ENCODE results near the gene OPALIN.
A peak's percentile ranks its signal among the peaks of the same experiment; 100 is the strongest.

Gene OPALIN, protein sequence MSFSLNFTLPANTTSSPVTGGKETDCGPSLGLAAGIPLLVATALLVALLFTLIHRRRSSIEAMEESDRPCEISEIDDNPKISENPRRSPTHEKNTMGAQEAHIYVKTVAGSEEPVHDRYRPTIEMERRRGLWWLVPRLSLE

DNA sequence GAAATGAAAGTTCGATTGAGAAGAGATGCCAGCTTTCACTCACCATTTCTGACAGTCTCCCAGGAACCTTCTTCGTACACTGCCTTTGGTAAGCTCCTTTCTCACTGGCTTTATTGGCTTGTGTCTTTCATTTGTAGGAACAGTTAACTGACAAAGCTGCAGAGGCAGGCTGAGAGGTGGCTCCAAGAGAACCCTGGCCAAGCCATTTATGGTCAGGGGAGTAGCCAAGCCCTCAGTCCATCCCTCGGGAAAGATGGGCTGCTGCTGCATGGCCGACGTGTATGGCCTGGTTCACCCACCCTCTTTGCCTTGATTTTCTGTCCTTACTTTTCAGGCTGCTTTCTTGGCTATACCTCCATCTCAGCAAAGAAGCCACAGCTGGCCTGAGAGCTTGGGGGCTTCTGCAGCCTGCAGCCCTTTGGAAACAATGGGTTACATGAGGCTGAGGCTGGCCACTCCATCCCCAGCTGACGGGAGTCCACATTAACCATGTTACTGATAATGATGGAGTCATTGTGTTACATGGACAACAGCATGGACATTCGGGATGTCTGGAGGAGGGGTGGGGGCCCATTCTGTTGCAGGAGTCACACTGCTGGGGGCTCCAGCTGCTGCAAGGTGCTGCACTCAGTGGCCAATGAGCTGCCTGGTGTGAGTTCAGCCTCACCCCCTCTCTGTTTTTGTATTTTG is at the start of gene OPALIN:
TSS of gene OPALIN (minus strand) at position 152 of the 690 bp plus-strand sequence. CDS start at position 46, 106 bp downstream.
- no peak for DNase-seq (ENCODE audit: low read depth in 2 of 2)

DNA sequence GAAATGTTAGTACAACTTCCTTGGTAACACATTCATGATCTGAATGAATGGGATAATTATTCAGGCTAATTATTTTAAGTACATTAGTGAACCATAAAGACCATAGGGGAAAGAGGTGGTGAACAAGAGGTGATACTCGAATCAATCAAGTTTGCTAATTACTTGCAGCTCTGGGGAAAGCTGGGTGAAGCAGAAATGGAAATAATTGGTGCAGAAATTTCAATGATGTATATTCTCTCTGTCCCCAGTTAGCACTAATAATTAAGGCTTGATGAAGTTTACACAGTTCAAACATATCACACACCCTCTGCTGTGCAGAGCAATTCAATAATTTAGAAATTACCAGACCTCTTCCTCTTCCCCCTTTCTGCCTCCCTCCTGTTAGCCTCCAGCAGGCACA is 49.4 kb upstream of the OPALIN start:
- DNase-seq (ENCODE audit: low read depth in 2 of 2): no peak

DNA sequence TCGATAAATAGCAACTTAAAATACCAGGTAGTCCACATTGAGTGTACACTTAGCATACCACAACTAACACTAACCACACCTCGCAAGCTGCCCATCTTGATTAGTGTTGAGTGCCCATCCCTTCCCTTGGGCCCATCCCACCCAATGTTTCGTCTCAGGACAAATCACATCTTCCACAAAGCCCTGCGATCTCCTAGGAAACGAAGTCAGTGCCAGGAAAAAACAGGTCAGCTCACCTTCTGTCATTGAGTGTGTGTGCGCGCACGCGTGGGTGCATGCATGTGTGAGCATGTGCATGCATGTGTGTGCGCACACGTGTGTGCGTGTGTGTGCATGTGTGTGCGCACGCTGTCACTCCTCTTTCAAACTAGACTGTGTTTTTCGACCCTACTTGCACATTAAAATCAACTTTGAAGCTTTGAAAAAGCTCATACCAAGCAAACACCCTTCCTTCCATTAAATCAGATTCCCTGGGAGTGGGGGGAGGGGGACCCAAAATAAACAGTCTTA is 48.8 kb upstream of the OPALIN start:
- no peak for DNase-seq (ENCODE audit: low read depth in 2 of 2)

DNA sequence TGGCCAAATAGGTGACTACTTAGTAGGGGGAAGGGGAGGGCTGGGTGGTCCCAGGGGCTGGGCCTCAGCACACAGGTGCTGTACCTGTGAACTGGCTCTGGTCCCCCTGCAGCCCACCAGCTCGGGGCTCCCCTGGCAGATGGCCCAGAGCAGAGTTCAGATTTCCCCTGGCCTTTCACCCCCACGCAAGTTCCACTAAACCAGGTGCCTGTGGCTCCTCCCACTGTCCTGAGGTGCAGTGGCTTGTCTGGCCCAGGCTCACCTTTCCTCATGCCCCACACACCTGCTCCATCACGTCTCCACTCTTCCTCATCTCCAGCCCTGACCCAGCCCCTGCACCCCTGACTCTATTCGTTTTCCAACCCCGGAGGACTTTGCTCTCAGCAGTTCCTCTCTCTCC is 47.3 kb upstream of the OPALIN start:
- DNase-seq (ENCODE audit: low read depth in 2 of 2): no peak

DNA sequence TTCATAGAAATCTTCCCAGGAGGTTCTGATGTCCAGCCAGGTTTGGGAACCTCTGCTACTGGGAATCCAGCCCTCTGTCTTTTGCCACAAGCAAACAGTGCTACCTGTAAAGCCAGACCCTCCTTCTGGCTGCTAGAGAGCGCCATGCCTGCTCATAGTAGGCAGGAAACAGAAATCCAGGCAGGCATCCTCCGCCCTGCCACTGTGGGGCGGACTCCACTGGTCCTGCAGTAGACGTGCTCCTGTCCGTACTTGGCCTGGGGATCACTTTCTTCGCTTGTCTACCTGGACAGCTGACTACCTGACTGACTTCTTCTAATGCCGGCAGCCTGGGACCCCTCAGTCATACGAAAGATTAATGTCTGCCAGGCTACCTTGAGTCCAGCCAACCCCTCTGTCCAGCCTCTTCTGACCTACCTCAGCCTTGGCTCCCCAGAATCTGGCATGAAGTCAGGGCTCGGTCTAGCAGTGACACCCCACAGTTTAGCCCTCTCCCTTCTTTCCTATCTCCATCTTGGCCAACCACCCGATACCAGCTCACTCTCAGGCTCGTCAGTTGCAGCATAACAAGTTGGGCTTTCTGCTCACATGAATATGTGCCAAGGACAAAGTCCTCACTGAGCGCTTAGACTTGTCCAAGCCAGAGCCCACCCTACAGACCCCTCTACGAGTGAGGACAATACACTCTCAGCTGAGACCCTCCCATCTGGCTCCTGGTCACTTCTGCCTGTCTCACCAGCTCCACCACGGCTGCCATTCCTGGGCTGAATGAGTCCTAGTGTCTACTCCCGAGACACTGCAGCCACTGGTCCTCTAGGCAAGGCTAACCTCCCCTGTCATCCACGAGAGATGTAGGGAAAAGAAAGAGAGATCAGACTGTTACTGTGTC is 43.9 kb upstream of the OPALIN start:
- DNase-seq (ENCODE audit: low read depth in 2 of 2): no peak

DNA sequence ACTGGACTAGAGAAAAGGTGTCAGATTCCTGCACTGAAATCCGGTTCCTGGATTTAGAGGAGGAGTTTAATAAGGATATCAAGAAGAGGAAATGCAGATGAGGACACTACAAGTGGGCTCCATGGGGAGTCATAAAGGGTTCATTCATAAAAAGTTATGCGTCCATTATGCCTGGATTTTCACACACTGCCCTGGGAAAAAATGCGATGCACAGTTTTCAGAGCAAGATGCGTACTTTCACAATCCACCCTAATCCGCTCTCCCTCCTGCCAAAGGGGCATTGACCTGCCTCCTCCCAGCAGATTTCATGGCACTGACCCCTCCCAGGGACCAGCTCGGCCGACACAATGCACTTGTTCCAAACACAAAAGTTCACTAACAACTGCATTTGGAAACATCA is 42.2 kb upstream of the OPALIN start:
- no peak for DNase-seq (ENCODE audit: low read depth in 2 of 2)

DNA sequence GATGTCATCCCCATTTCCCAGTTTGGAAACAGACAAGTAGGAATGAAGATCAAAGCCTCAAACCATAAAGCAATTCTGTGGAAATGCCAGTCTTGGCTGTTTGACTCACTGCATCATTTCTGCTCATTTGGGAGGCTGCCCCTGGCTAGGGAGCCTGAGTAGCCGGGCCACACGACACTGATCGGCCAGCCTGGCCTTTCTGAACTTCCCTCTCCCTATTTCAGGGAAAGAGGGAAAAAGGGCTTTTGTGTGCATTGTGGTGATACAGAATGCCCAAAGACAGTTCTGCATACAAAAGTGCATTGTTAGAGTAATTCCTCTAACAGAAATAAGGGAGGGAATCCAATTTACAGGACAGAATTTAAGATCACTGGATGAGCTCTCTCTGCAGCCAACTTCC is 41.7 kb upstream of the OPALIN start:
- DNase-seq (ENCODE audit: low read depth in 2 of 2): no peak

DNA sequence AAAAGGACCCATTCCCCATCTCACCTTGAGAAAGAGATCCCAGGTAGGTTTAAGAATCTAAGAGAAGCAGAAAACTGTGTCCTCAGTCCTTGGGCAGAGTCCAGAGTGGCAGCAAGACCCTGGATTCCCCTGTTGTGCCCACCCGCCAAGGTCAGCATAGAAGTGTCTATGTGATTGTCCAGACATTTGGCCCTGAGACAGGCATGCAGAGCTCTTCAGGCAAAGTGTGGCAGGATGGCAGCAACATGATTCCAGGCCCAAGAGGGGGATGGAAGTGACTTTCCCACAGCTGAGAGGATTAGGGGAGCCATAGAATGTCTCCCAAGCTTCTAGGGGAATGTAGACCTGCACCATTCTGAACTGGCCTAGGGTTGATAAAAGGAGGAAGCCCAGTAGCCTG is 39.1 kb upstream of the OPALIN start:
- no peak for DNase-seq (ENCODE audit: low read depth in 2 of 2)

DNA sequence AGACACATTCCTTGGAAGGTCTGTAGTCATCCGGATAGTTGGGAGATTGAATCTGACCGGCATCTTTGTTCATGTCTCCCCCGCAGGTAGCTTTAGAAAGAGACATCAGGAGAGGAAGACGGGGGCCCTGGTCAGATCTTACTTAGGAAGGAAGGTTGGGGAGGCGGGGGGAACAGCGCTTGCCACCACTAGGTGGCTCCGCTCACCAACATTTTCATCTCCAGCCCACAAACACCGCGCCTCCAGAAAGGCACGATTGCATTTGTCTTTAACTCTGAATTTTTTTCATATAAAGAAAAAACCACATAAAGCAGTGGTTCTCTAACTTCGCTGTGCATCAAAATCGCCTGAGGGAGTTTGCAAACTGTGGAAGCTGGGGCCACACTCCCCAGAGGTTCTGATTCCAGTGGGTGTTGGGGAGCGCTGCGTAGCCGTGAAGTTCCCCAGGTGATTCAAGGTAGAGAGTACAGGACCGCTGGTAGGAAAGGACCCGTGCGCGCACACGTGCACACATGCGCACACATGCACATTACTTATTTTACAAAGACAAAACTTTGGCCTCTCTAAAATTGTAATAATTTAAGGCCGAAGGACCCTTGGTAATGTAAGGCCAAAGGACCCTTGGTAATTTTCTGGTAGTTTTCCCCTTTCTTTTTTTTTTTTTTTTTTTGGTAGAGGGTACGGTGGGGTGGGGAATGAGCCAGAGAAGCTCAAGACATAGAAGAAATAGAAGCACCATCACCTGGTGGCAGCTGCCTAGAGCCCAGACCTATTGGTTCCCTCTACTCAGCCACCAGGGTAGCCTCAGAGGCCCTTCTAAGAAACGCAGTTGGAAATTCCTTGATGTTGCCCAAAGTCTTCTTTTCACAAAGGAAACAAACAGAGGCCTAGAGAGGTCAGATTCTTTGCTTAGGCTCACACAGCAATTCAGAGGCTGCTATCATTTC is 37.4 kb upstream of the OPALIN start:
- peak; percentile 42 to 44 for DNase-seq (ENCODE audit: low read depth in 2 of 2)

DNA sequence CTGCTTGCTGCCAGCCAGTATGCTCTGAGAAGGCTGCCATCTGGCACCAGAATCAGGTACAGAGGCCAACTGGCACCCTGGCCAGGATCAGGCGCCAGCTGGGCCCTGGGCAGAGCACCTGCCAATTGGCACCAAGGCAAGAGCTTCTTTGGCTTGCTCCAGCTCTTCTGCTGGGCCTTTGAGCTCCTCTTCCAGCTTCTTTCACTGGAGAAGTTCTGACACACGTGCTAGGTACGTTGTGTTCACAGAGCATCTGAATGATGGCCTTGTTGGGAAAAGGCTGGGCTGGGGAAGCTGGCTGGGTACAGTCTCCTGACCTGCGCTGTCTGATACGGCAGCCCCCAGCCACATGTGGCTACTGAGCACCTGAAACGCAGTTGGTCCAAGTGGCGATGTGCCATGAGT is 31.7 kb upstream of the OPALIN start:
- no peak for DNase-seq (ENCODE audit: low read depth in 2 of 2)

DNA sequence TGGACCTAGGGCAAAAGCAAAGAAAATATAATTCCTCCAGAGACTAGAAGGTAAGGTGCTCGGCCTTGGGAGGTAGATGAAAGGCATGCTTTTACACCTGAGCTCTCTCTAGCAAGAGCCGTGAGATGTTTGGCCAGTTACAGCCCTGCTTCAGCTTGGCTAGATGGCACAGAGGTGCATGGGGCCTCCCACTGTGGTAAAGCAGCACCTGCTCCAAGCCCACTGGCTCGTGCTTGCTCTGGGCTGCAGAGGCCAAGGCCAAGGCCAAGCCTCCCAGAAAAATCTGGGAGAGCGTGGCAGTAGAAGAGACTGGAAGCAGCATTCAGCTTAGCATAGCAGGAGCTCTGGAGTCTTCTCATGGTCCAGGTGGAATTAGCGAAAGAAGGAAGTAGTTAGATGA is 31.0 kb upstream of the OPALIN start:
- no peak for DNase-seq (ENCODE audit: low read depth in 2 of 2)

DNA sequence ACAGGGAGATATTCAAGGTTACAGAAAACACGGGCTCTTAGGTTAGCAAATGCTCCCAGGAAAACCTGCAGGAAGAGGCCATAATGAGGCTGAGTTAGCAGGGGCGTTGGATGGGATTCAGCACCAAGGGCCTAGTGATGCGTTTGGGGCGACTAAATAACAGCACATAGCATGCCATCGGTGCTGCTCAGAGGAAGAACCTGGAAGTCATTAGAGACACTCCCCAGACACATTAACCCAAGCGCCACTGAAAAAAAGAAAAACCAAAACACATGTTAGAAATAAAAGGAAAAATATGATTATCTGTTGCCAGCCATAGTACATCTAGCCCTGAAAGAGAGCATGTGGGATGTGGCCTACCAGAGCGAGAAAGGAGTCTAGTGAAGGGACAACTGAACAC is 28.8 kb upstream of the OPALIN start:
- no peak for DNase-seq (ENCODE audit: low read depth in 2 of 2)

DNA sequence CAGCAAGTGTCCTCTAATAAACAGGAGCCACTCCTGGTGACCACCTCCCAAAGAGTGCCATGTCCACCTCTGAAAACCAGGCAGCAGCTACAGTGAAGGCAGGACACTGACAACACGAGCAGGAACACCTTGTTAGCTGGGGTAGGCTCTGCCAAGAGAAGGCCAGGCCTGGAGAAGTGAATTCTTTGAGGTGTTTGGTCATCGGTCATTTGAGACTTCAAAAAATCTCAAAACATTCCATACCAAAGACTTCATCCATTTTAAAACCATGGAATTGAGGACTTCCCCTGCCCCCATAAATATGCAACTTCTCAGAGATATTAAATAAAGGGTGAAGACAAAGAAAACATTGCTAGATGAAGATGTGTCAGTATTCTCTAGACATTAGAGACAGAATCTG is 28.4 kb upstream of the OPALIN start:
- no peak for DNase-seq (ENCODE audit: low read depth in 2 of 2)

DNA sequence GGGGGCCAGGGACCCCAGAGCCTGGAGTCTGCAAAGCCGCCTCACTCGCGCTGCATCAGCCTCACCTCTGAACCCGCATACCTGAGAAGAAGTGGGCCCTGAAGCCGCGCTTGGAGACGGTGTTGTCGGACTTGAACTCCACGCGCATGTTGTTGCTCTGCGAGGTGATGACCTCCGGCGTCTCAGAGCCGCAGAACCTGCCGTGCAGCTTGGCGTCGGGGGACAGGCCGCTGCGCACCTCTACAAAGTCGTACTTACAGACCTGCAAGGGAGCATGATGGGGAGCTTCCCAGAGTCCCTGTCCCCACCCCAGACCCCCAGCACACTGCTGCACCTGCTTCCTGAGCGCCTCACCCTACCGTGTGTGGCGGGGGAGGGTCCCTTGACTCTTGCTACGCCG is 25.7 kb upstream of the OPALIN start:
- DNase-seq (ENCODE audit: low read depth in 2 of 2): no peak

DNA sequence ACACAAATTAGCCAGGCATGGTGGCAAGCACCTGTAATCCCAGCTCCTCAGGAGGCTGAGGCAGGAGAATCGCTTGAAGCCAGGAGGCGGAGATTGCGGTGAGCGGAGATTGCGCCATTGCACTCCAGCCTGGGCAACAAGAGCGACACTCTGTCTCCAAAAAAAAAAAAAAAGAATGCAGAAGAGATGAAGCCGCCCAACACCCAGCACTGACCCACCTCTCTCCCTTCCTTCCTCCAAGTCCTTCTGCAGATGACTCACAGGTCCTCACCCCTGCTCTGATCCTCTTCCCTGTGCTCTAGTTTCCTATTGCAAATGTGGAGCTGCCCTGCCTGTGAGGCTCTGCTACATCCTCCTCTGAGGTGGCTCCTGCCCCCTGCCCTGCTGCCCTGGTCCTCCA is 22.0 kb upstream of the OPALIN start:
- no peak for DNase-seq (ENCODE audit: low read depth in 2 of 2)

DNA sequence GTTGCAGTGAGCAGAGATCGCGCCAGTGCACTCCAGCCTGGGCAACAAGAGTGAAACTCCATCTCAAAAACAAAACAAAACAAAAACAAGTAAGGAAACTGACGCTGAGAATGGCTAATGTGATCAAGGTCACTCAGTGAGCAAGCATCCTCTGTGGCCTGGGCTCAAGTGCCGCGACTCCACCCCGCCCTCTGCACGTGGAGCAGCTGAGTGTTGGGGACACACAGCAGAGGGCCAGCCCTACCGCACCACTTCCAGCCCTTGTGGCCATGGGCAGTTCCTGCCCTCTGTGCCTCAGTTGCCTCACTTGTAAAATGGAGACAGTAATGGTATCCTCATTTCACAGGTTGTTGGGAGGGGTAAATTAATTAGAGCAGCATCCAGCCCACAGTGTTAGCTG is 21.0 kb upstream of the OPALIN start:
- DNase-seq (ENCODE audit: low read depth in 2 of 2): no peak

DNA sequence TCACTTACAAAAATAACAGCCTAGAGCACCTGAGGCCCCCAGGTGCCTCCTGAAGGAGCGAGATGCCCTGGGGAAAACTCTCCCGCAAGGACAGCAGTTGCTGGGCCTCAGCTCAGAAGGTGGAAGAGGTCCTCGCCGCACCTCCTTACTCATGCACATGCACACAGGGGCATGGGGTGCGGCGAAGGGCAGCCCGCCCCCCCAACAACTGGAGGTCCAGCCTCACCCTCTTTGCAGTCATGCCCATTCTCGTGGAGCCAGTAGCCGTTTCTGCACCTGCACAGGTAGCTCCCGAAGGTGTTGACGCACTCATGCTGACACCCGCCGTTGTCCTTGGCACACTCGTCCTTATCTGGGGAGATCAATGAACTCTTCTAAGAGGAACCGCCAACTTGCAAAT is 19.9 kb upstream of the OPALIN start:
- no peak for DNase-seq (ENCODE audit: low read depth in 2 of 2)

DNA sequence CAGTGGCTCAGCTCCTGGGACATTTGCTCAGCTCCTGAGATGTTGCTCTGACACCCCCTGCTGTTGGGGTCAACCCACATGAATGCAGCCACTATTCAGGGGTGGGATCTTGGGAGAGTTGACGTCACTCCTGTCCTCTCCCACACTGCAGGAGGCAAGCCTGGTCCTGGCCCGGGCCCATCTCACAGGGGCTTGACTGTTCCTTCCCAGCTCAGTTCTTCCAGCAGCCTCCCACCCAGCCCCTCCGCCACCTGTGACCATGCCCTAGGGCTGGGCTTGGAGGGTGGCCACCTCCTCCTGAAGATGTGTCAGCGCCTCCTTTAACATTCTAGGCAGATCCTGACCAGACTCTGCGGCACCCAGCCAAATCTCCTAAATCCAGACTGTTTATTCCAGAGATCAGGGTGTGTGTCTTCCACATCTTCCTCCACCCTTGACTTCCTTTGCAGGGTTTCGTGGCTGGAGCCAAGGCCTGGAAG is 19.1 kb upstream of the OPALIN start:
- no peak for DNase-seq (ENCODE audit: low read depth in 2 of 2)

DNA sequence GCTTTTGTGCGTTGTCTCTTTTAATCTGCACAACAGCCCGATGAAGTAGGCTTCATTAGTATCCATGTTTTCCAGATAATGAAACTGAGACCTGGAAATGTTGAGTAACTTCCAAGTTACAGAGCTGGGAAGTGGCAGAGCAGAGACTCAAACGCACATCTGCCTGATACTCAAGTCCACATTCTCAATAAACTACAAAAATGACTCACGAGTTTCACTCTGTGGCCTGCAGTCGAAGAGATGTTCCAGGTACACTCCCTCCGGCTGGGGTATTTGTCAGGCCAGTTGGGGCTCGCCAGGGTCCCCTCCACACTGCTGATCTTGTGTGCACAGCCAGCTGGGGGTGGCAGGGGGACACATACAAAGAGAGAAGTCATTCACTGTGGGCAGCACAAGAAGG is 17.7 kb upstream of the OPALIN start:
- DNase-seq (ENCODE audit: low read depth in 2 of 2): no peak

DNA sequence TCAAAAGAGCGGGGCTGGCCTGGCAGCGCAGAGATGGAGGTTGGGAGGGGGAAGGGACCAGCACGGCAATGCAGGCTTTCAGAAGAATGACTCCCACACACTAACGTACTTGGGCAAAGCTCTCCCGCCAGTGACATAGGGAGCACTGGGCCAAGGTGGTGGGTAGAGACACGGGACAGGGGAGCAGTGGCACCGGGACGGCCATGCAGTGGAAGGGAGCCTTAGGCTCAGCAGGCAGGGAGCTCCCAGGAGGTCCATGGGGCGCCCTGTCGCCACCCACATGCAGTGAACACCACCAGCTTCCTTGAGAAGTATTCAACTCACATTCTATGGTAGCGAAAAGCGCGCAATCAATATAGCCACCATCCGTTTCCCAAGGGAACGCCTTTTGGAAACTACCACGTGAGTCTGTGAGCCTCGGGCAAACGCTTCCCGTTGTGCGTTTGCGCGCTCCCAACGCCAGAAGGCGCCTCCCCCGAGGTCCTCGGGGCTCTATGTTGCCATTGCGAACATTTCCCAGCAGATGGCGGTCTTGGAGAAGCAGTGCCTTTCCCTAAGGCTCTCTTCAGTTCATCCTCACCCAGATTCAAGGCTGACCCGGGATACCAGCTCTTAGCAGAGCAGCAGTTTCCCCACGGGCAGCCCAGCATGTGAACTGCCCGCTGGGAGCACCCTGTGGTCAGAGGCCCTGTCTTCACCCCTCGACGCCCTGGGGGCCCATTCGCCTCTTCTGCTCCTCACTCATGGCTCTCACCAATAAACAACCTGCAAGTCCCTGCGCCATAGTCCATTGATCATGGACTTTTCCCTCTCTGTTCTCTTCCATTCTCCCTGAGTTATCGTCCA is 16.4 kb upstream of the OPALIN start:
- peak; percentile 54 for DNase-seq (ENCODE audit: low read depth in 2 of 2)

DNA sequence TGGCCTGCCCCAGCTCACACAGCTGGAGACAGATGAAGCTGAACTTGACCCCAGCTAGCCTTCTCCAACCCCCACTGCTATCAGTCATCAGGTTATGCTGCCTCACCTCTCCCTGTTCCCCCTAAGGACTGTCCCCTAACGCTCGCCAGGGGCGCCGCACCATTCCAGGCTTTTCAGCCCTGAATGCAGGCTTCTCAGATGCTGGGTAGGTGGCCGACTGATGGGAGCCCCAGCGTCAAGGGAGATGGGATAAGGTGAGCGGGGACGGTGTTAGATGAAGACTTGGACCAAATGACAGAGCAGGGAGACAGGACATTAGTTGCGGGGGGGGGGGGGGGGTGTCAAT is 15.8 kb upstream of the OPALIN start:
- DNase-seq (ENCODE audit: low read depth in 2 of 2): no peak

All from stimulated activated CD4-positive, alpha-beta T cell treated with anti-CD3 and anti-CD28 coated beads, Interleukin-1b, Interleukin-23, amount 100 ng/mL, for 4 hours (primary cell).